GM21825 (cell line): Measurements from ENCODE around the gene SLC1A2.

Experiments
- ATAC-seq: cut with Tn5 transposase; IDR thresholded peaks from one replicate; pipeline ENCODE4 v1.9.1; 2021; ENCODE audit warnings: mild to moderate bottlenecking, moderate library complexity; ENCODE audit not compliant: unreplicated experiment

The SLC1A2 gene

DNA sequence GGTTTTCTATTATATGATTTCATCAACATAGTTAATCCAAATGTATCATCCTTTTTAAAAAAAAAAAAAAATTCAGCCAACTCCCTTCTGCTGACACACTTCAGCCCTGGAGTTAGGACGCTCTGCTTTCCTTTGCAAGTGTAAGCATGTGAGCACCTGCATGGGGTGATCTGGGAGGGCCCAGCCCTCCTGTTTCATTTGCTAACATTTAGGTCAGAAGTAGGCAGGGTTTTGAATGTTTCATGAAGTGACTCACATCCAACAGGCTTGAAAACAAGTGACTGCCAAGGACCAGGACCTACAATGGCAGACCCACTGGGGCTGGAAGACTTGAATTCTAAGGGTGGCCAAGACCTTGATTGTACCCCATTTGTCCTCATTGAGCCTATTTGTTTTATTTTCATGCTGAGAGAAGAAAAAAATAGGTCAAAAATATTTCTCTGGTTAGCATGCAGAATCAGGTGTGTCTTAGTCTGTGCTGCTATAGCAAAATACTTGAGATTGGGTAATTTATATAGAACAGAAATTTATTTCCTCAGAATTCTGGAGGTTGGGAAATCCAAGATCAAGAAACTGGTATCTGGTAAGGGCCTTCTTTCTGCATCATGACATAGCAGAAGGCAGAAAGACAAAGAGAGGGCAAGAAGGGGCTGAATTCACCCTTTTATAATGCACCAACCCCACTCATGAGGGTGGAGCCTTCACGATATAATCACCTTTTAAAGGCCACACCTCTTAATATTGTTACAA, 142.8 kb downstream of the SLC1A2 start:
- ATAC-seq, result no peak

GRCh38 chr11:35275786-35276170, 143.6 kb downstream of the SLC1A2 start:
- ATAC-seq, result no peak

DNA sequence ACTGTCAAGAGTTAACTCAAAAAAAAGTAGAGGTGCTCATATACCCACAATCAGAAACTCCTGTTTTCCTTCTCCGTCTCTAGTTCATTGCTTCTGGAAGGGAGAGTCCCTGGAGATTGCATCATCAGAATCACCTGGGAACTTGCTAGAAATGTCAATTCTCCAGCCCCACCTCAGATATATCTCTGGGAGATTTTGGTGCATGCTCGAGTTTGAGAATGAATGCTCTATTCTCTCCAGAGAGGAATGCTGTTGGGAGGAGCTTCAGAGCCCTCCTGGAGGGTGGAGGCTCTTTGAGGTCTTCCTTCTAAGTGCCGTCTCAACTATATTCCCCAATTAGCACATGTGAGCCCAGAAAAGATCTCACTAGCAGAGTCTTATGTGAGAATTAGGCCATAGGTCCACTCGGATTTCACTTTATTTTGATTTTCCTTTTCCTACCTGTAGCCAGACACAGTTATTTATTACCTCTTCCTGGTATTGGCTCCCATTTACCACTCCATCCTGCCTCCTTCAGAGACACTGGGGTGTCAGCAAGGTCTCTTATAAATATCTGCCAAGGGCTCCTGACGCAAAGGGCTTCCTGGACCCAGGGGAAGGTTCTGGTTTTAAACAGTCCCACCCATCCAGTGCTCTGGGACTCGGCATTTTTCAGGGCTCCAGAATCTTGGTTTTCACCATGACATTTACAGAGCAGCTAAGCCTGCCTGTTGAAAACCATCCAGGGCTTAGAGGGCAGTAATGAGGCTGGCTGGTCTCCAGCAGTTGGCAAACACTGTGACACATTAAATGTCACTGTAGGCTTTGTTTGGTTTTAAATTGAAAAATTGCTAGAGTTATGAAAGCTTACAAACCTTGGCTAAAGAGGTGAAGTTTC, 144.2 kb downstream of the SLC1A2 start:
- ATAC-seq, result no peak

DNA sequence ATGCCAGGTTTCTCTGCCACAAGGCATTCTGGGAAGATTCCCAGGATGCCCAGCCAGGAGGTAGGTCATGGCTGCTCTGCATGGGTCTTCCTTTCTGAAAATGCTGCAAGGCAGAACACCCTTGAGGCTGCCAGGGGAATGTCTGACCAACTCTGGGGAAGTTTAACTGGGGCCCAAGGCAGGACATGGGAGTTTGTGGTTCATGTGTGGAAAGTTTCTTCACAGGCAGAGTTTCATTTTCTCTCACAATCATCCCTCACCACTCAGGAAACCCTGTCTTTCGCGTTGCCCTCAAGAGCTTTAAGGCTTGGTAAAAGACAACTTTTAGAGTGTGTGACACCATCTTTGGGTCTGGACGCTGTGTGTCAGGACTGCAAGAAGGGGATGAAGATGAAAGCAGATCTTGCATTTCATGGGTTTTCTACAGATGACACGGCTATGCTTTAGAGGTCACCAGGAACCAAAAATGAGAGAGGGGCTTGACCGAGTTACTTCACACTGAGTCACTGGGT, 146.9 kb downstream of the SLC1A2 start:
- ATAC-seq, result peak; percentile 85

DNA sequence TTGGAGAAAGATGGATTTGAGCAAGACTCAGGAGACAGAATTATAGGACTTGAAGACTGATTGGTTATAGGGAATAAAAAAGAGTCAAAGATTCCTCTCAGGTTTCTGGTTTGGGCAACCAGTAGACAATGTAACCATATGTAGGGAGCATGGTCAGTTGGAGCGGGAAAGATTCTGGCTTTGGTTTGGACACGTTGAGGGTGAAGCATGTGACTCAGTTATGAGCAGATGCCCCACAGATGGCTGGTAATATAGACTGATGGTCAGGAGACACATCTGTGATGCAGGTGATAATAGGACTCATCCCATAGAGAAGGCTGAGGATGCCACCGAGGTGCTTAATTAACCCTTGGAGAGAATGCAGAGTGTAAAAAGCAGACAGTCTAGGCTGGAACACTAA, 148.3 kb downstream of the SLC1A2 start:
- ATAC-seq, result no peak

- ATAC-seq, result no peak
Measured at GRCh38 chr11:35270342-35270741, 149.0 kb downstream of the SLC1A2 start.

- no peak for ATAC-seq
Measured at GRCh38 chr11:35267504-35267903, 151.9 kb downstream of the SLC1A2 start.

DNA sequence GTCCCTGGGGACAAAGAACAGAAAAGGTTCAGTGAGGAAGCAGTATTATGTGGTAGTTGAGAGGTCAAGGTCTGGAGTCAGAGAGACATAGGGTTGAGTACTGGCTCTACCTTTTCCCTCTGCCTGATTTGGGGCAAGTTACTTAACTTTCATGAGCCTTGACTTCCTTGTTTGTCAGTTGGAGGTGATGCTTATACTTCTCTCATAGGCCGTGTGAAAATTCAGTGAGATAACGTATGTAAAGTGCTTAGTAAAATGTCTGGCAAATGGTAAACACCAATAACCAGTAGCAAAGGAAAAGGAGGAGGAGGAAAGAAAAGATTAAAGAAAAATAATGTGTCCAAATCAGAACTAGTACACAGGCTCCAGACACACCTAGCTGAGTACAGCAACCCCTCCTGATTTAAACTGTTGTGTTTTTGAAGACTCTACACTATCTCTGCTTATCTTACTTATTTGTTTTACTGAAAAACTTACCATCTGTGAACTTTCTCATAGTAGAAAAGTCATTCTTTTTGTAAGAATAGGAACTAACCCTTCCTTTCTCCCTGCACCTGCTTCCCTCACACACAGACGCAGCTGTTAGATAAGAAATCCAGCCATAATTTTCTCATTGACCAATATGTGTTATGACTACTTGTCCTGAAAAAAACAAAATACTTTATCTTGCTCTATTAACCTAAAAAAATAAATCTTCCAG, 153.5 kb downstream of the SLC1A2 start:
- no peak for ATAC-seq

GRCh38 chr11:35262735-35263134, 156.6 kb downstream of the SLC1A2 start:
- ATAC-seq, result no peak

- no peak for ATAC-seq
Measured at GRCh38 chr11:35262056-35262455, 157.3 kb downstream of the SLC1A2 start.

- no peak for ATAC-seq
Measured at GRCh38 chr11:35261197-35261596, 158.2 kb downstream of the SLC1A2 start.

DNA sequence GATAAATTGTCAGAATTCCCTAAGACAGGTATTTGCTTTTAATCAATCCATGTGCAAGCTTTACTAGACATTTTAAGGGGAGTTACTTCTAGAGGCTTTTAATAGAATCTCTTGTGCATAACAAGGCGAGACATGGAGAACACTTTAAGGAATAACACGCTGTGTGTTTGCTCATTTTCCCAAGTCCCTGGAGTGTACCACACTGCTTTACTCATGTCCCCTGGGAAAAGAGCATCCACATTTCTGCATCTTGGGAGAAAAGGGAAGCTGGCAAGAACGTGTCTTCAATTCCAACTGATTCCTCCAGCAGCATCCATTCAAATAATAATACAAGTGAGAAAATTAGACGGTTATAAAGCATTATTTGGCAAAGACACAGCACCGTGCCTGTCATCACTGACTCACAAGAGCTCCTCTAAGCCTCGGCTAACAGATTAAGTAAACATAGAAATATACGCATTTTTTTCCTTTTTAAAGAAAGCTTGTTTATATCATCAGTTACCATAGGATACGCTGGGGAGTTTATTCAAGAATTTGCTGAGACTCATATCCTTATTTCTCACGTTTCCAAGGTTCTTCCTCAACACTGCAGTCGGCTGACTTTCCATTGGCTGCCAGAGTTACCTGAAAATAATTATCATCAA, 158.9 kb downstream of the SLC1A2 start:
- no peak for ATAC-seq

GRCh38 chr11:35259529-35259928, 159.8 kb downstream of the SLC1A2 start:
- ATAC-seq, result no peak

DNA sequence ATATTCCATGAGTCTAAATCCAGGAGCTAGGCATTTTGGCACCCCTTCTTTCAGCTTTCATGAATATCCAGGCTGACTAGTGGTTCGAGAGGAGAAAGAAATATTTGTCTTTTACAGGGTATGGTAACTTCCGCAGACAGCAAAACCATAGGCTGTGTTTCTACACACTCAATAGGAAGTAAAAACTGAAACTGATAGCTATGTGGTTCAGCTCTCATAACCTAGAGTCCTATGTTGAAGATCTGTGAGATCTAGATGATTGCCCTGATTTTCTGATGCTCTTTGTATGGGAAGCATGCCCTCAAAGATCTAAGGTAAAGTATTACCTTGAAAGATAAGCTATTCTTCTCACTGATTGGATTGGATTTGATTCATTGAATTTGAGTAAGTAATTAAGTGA, 162.1 kb downstream of the SLC1A2 start:
- peak; percentile 99 for ATAC-seq

DNA sequence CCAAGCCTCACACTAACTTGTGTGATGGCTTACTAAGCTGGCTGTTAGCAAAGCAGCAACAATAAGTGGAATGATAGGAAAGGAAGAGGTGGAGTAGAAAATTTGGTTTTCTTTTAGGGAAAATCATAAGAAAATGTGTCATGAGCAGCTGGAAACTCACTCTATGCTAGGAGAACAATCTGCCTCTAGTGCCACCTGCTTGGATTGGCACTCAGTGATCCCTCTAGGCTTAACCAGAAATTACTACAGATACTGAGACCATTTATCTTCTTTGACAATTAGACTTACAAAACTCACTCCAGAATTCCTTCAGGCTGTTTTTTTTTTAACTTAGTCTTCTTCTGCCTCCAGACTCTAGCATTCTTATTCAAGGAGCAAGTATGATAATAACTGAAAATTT, 163.1 kb downstream of the SLC1A2 start:
- no peak for ATAC-seq

GRCh38 chr11:35255514-35255913, 163.8 kb downstream of the SLC1A2 start:
- ATAC-seq, result no peak

DNA sequence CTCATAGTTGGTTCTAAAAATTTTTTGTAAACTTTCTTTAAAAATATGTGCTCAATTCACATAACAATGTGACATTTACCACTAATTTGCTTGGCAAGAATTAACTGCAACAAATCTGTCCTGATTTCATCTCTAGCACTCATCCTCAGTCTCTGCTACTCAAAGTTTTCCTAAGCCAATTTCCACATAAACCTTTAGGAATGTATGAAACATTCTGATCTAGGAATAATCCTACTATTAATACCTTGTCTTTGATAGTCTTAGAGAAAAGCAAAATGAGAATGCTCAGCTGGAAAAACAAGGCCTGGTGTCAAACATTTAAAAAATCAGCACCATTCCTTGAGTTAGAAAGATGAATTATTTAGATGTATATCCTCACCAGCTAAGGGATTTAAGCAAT, 166.1 kb downstream of the SLC1A2 start:
- ATAC-seq, result no peak

DNA sequence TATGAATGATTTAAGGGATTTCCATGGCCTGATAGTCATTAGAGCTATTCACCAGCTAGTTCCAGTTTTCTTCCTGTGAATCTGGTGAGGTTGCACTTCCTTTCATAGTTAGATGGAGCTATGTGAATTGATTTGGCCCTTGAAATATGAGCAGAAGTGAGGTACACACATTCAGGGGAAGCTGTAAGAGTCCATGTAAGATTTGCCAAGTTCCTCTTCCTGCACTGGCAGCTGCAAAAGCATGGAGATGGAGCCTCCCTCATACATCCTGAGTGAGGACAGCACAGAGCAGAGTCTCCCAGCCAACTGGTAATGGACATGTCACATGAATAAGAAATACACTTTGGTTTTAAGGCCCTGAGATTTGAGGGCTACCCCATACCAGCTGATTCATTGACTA, 168.7 kb downstream of the SLC1A2 start:
- no peak for ATAC-seq

DNA sequence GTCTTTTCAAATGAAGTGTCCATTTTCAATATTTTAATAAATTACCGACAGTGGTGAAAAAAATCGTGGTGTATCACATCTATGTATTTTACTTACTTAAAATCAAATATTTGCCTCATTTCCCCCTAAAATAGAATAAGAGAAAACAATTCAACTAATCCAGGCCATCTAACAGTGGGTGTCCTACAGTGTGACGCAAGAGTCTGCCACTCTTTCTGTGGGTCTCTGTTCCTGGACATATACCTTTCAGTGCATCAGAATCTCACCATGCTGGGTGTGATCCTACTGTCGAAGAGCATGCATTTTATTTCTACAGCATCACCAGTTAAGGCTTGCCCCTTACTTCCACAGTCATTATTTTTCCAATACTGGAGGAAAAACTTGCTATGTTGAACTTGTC, 169.2 kb downstream of the SLC1A2 start:
- ATAC-seq, result no peak

GRCh38 chr11:35248558-35249323, 170.6 kb downstream of the SLC1A2 start:
- ATAC-seq, result no peak
